Measurements from ENCODE around the gene FAM222B.
A peak's percentile ranks its signal among the peaks of the same experiment; 100 is the strongest.

FAM222B gene, protein sequence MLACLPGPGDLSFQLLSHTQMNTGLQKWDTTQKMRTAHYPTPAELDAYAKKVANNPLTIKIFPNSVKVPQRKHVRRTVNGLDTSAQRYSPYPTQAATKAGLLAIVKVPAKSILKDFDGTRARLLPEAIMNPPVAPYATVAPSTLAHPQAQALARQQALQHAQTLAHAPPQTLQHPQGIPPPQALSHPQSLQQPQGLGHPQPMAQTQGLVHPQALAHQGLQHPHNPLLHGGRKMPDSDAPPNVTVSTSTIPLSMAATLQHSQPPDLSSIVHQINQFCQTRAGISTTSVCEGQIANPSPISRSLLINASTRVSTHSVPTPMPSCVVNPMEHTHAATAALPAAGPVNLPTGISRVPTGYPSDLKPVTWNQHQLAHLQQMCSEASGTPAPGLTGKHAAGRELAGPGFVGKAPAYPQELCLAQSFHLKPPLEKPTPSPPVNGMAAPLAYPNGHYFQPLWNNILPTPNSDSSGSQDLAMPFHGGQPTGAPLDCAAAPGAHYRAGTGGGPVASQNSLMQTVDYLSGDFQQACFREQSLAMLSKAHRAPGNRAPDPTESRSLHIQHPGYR

DNA sequence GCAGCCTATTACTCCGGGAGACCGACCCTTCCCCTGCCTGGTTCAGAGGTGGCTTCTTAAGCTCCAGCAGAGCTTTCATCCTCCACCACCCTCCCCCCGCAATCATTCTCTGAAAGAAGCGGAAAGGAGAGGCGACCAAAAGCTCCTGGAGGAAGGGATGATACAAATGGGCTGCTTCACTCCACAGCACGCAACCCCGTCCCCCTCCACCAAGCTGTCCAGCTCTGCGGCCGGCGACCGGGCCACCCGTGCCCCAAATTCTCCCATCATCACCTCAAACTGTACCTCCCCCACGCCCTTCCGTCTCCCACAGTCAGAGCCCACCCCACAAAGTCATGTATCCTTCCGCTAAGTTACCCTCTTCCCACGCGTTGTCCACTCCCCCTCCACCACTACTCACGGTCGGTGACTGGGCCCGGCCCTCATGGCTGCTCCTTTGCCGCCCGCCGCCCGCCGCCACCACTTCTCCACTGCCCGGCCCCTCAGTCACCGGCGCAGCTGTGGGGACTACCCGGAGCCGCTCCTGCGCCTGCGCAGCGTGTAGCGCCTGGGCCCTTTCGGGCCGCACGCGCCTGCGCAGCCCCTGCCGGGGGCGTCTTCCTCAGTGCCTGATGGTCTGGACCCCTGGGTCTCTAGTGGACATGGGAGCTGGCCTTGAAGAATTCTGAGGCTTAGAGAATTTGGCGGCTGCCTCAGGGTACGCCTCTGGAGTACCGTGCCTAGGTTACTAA is at the start of gene FAM222B:
TSS of gene FAM222B (minus strand) at position 509 of the 731 bp plus-strand sequence. CDS start 76,123 bp downstream, outside the sequence.
- peak; percentile 94 for TF ChIP-seq POLR2A (IDR thresholded peaks at IDR 0.05; ENCODE audit: low read depth, low read length)
- FAIRE-seq: no peak

DNA sequence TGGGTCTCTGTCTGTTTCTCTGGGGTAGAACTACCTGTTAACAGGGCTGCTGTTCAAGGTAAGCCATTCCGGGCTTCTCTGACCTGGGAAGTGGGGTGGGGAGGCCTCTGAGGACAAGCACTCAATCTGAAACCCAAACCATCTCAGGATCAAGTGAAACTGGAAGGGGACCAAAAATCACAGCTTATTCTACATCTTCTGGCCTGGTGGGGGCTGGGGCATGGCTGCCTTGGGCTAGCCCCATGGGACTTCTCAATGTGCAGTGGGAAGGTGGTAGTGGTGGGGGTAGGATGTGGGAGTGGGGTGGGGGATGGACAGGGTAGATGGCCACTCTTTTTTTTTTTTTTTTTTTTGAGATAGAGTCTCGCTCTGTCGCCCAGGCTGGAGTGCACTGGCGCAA is 49.4 kb upstream of the FAM222B start:
- TF ChIP-seq POLR2A (IDR thresholded peaks at IDR 0.05; ENCODE audit: low read depth, low read length): no peak
- DNase-seq (ENCODE audit: insufficient read length, low spot score): no peak
- no peak for FAIRE-seq

More for the DNA sequence above, at the start of gene FAM222B:
- DNase-seq (ENCODE audit: insufficient read length, low spot score): peak; percentile 99

DNA sequence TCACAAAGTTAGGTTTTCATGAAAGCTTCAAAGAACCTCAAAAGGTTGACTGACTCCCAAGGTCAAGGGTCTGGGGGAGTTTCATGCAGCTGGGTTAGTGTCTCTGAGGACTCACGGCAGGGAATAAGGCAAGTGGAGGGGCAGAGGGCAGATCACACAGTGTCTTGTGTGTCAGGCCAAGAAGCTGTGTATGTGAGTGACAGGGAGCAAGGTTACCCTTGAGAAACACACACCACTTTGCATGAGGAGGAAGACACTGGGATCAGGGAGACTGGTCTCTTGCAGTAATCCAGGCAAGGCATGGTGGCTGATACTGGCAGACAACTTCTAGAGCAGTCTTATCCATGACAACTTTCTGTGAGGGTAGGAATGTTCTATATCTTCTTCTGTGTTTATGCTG is 48.6 kb upstream of the FAM222B start:
- DNase-seq (ENCODE audit: insufficient read length, low spot score) (no peak), FAIRE-seq (no peak)
- no peak for TF ChIP-seq POLR2A (IDR thresholded peaks at IDR 0.05; ENCODE audit: low read depth, low read length)

DNA sequence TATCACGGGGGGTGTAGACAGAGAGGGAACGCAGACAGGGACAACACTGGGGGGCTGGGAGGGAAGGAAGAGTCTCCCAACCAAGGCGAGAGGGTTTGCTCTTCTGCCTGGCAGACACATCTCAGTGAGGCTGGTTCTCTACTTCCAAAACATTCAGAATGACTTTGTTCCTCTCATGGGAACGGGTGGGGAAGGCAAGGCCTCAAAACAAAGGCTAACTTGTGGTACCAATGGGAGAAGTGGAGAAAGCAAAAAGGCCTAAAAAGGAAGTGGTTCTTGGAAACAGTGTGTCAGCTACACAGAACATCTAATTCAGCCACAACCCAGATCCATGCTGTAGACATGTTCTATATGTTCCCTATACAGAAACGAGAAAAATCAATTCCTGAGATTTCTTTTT is 47.4 kb upstream of the FAM222B start:
- DNase-seq (ENCODE audit: insufficient read length, low spot score): no peak
- no peak for FAIRE-seq

DNA sequence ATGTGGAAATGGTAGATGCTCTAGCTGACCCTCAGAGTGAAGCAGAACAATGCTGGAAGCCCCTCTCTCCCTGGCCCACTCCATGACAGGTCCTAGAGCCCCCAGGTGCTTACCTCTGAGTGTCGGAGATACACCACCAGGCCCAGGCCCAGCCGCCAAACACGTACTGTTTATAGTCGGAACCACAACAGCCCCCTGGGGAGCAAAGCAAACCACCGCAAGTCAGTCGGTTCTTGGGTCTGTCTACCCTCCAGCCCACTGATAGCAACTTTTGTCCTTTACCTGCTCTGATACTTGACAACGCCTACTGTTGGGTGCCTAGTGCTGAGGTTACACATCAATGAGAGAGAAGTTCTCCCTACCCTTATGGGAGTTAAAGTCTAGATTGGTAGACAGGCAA is 46.2 kb upstream of the FAM222B start:
- no peak for TF ChIP-seq POLR2A (IDR thresholded peaks at IDR 0.05; ENCODE audit: low read depth, low read length)
- DNase-seq (ENCODE audit: insufficient read length, low spot score) (no peak), FAIRE-seq (no peak)

More for the DNA sequence above, 47.4 kb upstream of the FAM222B start:
- no peak for TF ChIP-seq POLR2A (IDR thresholded peaks at IDR 0.05; ENCODE audit: low read depth, low read length)

DNA sequence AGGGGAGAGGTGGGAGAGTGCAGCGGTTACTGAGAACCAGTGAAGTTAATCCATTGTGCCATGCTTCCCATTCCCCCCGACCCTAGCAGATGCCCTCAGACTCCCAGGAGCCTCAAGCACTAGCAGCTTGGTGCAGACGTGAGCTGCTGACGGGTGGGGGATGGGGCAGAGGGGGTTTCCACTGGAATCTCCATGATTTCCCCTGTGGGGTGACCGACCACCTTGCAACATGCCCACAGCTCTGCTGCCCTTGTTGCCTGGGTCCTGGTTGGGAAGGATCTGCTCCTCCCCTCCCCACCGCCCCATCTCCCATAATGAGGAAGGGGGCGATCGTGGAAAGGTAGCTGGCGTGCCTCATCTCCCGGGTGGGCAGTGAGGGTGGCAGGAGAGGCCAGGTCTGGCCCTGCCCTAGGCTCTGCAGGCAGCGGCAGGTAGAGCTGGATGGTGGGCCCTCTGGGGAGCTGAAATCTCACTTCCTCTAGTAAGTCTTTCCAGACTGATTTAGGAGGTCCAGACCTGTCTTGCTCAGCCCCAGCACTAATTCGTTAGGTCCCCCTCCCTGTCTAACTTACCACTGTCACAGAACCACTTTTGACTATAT is 45.4 kb upstream of the FAM222B start:
- DNase-seq (ENCODE audit: insufficient read length, low spot score) (no peak), FAIRE-seq (no peak)
- no peak for TF ChIP-seq POLR2A (IDR thresholded peaks at IDR 0.05; ENCODE audit: low read depth, low read length)

DNA sequence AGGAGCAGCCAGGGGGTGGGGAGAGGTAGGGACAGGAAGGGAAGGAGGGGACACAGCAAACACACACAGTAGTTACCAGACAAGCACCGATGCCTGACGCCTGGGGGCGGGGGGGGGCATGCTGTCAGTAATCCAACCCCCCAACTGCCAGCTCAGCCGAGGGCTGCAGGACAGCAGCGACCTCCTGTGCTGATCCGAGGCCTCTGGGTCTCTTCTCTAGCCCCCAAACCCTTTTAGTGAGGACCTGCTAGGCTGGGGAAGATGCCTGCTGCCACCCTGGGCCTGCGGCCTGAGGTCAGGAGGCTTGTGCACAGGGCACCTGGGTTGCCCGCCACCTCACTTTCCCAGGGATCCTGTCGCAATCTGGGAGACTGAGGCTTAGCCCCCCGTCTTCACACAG is 43.4 kb upstream of the FAM222B start:
- DNase-seq (ENCODE audit: insufficient read length, low spot score): no peak
- TF ChIP-seq POLR2A (IDR thresholded peaks at IDR 0.05; ENCODE audit: low read depth, low read length): no peak
- FAIRE-seq: no peak

DNA sequence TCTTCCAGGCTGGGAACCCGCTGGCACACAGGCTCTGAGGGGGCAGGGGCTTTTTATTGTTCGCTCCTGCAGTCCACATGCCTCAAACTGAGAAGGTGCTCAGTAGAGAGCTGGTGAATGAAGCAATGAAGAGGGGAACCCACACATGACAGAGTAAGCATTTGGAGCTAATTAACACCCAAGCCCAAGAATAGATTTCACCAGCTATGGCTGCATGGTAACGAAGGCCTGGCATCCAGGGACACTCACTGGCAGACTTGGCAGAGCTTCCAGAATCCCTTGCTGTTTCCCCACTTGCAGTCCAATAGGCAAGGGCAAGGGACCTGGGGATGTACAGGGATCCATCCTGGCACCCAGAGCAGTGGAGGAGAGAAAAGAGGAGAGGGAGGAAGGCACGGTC is 42.8 kb upstream of the FAM222B start:
- DNase-seq (ENCODE audit: insufficient read length, low spot score) (no peak), FAIRE-seq (no peak)
- TF ChIP-seq POLR2A (IDR thresholded peaks at IDR 0.05; ENCODE audit: low read depth, low read length): no peak

DNA sequence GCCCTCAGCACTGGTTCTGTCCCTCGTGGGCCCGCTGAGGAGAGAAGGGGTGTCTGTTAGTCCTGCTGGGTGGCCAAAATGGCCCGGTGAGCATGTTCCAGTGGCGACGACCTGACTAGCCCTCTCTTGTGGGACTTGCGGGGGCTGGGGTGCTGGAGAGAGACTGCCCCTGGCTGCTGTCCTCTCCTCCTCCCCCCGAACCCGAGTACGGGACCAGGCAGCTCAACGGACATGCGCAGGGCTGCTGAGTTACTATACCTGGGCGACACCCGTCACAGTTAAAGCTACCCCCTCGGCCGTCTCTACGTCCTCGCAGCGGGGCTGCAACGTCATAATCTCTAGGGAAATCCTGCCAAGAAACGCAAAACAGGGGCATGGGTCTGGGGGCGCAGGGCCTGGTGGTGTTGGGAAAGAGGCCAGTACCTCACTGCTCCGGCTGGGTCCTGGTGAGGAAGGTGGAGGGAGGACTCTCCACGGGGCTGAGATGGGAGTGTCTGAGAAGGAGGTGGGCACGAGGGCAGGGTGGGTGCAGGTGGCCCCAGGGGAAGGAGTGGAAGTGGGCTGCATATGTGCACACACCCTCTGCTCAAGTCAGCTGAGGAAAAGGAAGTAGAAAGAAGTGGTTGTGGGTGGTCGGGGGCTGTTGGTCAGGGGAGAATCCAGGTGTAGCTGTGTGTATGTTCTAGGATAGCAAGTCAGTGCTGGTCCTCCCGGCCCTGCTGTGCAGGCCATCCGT is 41.5 kb upstream of the FAM222B start:
- DNase-seq (ENCODE audit: insufficient read length, low spot score): no peak
- FAIRE-seq: no peak
- TF ChIP-seq POLR2A (IDR thresholded peaks at IDR 0.05; ENCODE audit: low read depth, low read length): no peak

DNA sequence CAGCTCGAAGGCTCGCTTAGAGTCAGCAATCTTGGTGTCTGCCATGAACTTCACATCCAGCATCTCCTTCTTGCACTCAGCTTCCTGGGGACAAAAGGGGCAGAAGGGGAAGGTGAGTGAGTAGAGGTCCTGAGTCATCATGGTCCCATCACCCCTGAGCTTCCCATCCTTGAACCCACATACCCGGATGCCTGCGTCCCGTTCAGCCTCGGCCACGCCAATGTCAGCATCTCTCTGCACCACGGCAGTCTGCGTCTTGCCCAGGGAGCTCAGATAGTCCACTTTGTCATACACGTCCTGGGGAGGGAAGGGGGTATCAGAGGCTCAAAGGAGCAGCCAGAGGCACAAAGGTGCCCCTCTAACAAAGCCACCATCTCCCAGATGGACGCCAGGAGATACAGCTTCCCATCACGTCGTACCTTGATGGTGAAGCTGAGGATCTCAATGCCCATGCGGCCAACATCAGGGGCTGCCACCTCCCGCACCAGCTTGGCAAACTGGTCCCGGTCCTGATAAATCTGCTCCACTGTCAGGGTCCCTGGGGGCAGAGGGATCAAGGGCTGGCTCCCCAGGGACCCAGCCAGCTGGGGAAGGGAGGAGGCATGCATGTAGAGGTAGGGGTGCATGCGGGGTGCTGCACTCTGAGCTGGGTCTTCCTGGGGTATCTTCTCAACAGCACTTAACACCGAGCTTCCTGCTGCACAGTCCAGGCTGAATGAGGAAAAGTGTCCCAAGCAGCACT is 39.7 kb upstream of the FAM222B start:
- TF ChIP-seq POLR2A (IDR thresholded peaks at IDR 0.05; ENCODE audit: low read depth, low read length): no peak
- no peak for DNase-seq (ENCODE audit: insufficient read length, low spot score)
- FAIRE-seq: no peak

DNA sequence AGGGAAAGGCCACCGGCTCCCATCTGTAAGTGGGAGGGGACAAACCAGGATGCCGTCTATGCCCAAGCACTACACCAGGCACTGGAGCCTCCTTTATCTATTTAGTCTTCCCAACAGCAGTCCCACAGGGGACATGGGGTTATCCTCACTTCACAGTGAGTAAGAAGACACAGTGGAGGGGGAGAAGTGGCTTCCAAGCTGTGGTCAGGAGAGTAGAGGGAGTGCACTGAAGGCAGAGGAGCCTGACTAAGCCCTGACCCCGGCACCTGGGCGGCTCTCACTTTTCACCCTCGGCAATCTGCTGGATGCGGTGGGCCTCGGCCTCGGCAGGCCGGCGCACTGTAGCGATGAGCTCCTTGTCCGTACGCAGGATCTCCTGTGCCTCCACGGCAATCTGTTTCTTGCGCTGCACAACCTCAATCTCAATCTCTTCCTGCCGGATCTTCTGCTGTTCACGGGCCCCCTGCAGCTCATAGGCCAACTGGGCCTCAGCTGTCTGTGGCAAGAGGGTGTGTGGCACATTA is 39.0 kb upstream of the FAM222B start:
- no peak for FAIRE-seq
- no peak for TF ChIP-seq POLR2A (IDR thresholded peaks at IDR 0.05; ENCODE audit: low read depth, low read length)
- DNase-seq (ENCODE audit: insufficient read length, low spot score): no peak

DNA sequence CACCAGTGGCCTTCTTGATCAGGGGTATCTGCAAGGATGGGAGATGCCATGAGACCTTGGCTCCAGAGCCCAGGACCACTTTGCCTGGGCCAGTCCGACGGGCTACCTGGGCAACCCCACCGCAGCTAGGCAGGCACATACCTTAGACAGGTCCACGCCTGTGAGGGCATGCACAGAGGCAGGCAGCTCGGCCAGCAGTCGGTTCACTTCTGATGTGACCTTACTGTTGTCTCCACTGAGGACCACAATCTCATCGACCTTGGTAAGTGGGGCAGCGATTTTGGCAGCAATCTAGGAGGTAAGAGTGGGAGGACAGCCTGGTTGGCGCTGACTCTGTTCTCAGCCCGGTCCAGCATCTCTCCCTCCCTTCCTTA is 38.0 kb upstream of the FAM222B start:
- DNase-seq (ENCODE audit: insufficient read length, low spot score): no peak
- FAIRE-seq: no peak
- TF ChIP-seq POLR2A (IDR thresholded peaks at IDR 0.05; ENCODE audit: low read depth, low read length): no peak

Measured in H54 (cell line).